ENCODE measurements around the gene MAPKAPK2.
A peak's percentile ranks its signal among the peaks of the same experiment; 100 is the strongest.

Gene MAPKAPK2

GRCh38 chr1:206661161-206661820 lies 23.4 kb upstream of the MAPKAPK2 start:
- DNase-seq (ENCODE audit: low read depth), result no peak

DNA sequence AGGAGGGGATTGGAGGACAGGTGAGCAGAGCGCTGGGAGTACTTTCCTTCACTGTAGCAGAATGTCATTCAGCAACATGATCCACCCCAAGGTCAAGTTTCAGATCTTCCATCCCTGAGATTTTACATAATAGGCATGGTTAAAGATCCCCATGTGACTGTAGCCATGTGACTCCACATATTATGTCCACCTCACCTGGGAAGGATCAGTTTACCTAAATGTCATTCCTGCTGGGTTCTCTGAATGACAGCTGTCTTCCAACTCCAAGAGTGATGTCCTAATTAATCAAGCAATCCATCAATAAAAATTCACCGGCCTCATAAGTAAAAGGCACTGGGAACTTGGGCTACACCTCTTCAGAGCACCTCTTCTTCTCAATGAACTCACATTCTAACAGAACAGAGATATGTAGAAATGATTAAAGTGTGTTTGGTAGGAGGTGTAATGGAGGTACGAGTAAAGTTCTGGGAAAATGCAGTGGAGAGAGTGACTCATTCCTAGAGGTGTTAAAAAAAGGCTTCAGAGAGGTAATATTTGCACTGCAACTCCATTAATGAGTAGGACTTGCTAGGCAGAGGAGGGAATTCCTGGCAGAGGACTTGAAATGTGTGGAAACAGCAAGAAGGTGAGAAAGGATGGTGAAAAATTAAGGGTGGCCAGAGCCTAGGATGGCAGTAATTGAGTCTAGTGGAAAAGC lies 22.2 kb upstream of the MAPKAPK2 start:
- no peak for DNase-seq (ENCODE audit: low read depth)

DNA sequence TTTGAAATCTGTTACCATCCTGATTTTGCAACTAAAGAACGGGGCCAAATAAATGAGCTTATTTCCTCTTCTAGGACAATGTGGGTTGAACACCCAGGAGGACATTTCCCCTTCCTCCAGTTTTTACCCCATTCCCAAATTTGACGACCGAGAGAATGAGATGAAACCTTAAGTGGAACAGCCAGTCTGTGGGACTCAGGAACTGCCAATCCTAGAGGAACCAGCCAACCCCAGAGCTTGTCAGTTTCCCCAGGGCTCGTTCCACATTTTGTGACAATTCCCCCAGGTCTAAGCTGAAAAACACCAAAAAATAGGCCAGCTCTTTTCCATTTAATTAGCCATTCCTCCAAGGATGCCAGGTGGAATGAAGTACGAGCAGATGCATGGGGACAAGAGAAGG lies 21.3 kb upstream of the MAPKAPK2 start:
- no peak for DNase-seq (ENCODE audit: low read depth)

- DNase-seq (ENCODE audit: low read depth), result peak; percentile 37
Measured at GRCh38 chr1:206663832-206664652, 20.7 kb upstream of the MAPKAPK2 start.

GRCh38 chr1:206664740-206665139 lies 20.0 kb upstream of the MAPKAPK2 start:
- DNase-seq (ENCODE audit: low read depth), result no peak

DNA sequence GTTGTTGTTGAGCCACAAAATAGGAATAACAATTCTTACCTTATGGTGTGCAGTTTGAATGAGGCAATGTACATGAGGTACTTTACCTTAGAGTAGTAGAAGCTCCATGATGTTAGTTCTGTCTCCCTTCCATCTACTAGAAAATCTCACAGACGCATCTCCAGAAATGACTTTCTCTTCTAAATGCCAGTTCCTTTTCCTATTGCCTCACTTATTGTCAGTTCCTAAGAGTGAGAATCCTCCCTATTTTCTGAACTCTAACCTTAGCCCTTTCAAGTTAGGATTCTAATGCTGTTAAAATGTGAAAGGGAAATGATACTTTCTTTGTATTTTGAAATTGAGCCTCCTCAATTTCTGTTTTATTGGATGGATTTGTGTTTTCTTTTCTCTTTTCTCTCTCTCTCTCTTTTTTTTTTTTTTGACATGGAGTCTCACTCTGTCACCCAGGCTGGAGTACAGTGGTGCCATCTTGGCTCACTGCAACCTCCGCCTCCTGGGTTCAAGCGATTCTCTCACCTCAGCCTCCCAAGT lies 18.6 kb upstream of the MAPKAPK2 start:
- DNase-seq (ENCODE audit: low read depth), result no peak

GRCh38 chr1:206666954-206667665 lies 17.6 kb upstream of the MAPKAPK2 start:
- no peak for DNase-seq (ENCODE audit: low read depth)

GRCh38 chr1:206668351-206668750 lies 16.4 kb upstream of the MAPKAPK2 start:
- no peak for DNase-seq (ENCODE audit: low read depth)

DNA sequence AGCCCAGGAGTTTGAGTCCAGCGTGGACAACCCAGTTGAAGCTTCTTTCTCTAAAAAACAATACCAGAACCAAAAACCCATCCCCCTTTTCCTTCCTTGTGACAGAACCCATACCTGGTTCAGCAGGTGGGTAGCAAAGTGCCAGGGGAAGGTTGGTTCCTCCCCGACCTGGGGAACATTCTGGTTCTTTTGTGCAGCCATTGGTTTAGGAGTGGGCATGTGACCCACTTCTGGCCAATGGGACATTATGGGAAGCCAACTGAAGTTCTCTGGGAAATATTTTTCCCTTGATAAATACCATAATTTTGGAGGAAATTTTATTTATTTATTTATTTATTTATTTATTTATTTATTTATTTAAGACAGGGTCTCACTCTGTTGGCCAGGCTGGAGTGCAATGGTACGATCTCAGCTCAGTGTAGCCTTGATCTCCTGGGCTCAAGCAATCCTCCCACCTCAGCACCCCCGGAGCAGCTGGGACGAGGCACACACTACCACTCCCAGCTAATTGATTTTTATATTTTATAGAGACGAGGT lies 15.8 kb upstream of the MAPKAPK2 start:
- DNase-seq (ENCODE audit: low read depth), result no peak

- DNase-seq (ENCODE audit: low read depth), result no peak
Measured at GRCh38 chr1:206672011-206672688, 12.6 kb upstream of the MAPKAPK2 start.

DNA sequence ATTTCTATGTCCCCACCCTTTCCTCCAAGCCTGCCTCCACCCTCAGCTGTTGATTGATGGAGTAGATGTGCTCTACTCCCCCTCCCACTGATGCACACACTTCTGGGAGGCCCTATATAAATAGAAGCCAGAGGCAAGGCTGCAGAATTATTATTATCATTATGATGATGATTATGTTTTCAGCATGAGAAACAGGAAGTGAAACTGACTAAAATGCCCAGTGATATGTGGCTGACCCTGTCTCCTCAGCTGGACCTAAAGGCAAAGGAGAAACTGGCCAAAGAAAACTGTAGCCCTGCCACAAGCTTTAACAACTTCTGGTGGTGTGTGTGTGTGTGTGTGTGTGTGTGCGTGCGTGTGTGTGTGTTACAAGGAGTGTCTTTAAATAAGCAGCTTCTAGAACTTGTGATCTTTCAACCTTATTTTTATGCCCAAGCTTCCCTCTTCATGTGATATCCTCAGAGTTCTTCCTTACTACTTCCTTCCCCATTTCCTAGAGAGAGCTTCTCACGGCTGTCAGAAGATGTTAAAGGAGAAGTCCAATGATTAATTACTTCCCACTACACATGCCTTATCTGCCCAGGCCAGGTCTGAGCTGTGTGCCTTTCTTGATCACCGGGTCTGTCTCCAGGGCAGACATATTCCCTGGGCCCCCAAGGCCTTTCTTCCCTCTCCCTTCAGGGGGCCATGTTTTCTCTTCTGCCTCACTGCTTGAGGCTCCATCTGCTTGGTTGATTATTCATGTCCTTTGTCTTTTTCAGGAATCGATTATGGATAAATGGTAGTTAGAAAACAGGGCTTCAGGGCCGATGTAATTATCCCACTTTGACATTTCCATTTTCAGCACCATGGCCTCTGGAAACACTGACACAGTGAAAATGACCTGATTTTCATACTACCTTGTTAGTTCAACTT lies 11.6 kb upstream of the MAPKAPK2 start:
- no peak for DNase-seq (ENCODE audit: low read depth)

DNA sequence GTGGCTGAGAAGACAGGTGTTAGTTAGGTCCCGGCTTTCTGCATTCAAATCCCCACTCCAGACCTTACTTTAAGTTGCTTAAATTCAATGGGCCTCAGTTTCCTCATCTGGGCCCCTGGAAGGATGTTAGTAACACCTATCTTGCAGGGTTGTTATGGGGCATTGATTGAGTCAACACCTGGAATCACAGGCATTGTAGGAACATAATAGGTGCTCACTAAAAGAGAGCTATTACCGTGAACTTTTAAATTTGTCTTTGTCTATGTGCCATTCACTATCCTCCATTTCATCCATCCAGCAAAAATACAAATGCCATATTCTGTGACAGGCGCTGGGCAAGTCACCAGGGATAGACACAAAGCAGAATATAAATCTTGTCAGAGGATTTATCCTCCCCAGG lies 10.5 kb upstream of the MAPKAPK2 start:
- DNase-seq (ENCODE audit: low read depth), result no peak

DNA sequence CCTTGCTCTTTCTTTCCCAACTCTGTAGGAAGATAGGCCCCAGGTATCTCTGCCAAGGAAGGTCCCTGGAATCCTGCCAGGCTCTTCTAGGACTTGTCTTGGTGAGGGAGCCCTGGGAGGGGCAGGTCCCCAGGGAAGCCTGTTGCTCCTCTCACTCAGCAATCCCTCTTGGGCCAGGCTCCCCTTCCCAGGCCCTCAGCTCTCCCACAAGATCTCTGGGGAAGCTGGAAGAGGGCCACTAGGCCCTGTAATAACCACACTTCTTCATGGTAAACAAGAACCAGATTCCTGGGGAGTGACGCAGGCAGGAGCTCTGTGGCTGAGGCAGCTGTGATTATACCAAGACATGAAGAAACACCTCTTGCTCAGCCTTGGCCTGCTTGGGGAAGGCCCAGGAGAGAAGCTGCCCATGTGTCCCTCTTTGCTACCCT lies 9.9 kb upstream of the MAPKAPK2 start:
- DNase-seq (ENCODE audit: low read depth), result no peak

DNA sequence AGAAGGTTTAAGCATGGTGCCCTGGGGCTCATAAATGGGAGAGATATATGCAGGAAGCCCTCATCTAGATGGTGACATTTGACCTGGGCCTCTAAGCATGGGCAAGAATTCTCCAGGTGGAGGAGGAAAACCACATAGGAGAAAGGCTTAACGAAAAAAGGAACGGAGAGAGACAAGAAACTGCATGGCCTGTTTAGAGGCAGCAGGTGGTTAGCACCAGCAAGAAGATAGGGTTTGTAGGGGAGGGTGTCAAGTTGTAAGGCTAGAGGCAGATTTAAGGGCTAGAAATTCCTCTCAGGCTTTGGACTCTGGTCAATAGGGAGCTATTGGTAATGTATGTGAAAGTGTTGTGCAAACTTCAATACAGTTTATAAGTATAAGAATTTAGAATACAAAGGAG lies 8.2 kb upstream of the MAPKAPK2 start:
- no peak for DNase-seq (ENCODE audit: low read depth)

- no peak for DNase-seq (ENCODE audit: low read depth)
Measured at GRCh38 chr1:206678490-206678889, 6.2 kb upstream of the MAPKAPK2 start.

DNA sequence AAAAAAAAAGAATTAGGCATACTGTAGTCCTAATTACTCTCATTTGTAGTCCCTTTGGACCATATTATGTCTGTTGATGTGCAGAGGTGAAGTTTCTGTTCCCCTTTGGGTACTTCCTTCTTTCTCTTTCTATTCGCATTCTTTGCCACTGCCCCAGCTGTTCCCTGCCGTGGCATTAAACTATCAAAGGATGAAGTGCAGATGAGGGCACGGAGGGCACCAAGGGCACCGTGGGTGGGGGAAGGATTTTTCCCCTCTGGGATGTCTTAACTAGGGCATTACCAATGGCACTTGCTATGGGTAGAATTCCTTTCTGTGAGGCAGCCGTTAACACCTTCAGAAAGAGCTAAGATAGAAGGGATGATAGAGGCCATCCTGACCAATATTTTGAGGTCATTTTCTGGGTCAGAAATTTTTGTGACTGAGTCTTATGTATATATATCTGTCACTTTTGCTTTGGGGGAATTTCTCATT lies 4.9 kb upstream of the MAPKAPK2 start:
- no peak for DNase-seq (ENCODE audit: low read depth)

GRCh38 chr1:206680279-206680678 lies 4.4 kb upstream of the MAPKAPK2 start:
- DNase-seq (ENCODE audit: low read depth), result no peak

- no peak for DNase-seq (ENCODE audit: low read depth)
Measured at GRCh38 chr1:206681359-206681758, 3.3 kb upstream of the MAPKAPK2 start.

GRCh38 chr1:206682111-206682510 lies 2.6 kb upstream of the MAPKAPK2 start:
- DNase-seq (ENCODE audit: low read depth), result no peak

DNA sequence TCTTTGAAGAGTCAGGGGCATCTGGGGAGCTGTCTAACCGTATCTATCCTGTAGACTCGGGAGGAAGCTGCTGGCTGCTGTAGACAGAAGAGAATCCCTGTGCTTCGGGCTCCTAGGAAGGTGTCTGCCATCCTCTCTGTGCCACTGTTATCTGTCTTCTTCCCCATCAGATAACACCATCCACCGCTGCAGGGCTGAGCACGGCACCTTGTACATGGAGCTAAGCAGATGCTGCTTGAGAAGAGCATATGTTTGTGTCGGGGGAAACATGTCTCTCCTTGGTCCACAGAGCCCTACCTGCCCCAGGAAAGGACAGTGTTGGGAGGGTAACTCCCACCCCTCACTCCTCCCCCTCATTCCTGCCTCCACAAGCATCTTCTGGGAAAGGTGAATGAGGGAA lies 1.4 kb upstream of the MAPKAPK2 start:
- no peak for DNase-seq (ENCODE audit: low read depth)
